GM23248 (cell line): ENCODE results near the gene KRT14.
"Not testable (repeated sequence)": the region's sequence is repeated elsewhere in the genome, so short reads cannot be mapped to it uniquely, and the experiment has no call there.

Source experiments
- EZH2 ChIP-seq: fragments of 200-600 bp; sonication (generic); IDR thresholded peaks from 2 replicates; pipeline ENCODE4 v1.6.1; 2018; ENCODE audit warnings: antibody characterized with exemption, mild to moderate bottlenecking; ENCODE audit not compliant: insufficient read depth, poor library complexity, severe bottlenecking
- EZH2phosphoT487 ChIP-seq: fragments of 200-600 bp; sonication (generic); IDR thresholded peaks from 2 replicates; pipeline ENCODE4 v1.6.1; 2018; ENCODE audit warnings: antibody characterized with exemption, moderate library complexity, mild to moderate bottlenecking, low read depth; ENCODE audit not compliant: insufficient read depth

DNA sequence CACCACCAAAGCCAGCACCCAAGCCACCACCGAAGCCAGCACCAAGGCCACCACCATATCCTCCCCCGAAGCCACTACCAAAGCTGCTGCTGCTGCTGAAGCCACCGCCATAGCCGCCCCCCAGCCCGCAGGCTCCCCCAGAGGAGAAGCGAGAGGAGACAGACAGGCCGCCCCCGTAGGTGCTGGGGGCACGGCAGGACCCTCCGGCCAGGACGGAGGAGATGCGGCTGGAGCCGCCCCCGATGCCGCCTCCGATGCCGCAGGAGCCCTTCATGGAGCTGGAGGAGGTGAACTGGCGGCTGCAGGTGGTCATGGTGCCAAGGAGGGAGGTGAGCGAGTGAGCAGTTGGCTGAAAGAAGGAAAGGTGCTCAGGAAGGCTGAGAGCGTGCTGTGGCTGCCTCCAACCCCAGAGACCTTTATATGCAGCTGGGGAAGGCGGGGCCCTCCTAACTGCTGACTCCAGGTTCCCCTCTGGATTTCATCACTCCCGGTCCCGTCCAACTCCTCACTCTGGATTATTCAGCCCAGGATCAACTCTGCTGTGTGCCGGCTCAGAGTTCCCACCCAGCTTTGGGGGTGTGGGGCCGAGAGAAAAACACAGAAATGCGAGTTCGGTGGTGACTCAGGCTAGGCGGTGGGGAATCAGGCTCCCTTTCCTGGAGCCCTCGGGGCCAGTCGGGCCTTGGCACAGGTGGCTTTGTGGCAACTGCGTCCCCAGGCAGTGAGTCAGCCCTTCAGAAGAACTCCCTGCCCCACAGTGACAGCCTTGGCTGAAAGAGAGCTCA is 25.9 kb upstream of the KRT14 start, which contains the start of gene KRT16:
- TF ChIP-seq EZH2, EZH2phosphoT487: not testable (repeated sequence)
